Iris pigment epithelial cell (primary cell): Measurements from ENCODE around the gene RGS7.
A peak's percentile ranks its signal among the peaks of the same experiment; 100 is the strongest.
"Not testable (repeated sequence)": the region's sequence is repeated elsewhere in the genome, so short reads cannot be mapped to it uniquely, and the experiment has no call there.

Experiments
- DNase-seq: peaks from one replicate; pipeline ENCODE4 v3.0.0-alpha.2; 2011; ENCODE audit warnings: low read depth

The RGS7 gene

DNA sequence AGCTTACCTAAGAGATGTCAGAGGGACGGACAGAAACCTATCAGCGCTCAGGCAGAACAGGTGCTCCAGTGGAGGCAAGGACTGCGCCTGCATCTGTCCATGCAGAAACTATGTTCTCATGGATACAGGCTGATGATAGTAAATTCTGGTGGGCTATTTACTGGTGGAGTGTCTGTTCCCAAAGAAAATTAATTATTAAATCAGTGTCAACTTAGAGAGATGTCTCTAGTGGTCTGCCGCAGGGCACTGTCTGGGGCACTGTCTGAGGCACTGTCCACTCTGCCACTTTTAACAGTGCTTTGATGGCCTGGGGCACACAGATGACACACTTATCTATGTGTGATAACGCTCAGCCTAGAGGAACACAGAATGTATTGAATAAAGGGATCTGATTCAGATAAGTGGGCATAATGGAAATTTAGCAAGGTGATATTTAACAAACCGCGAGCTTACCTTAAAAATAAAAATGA lies 148.1 kb downstream of the RGS7 start:
- DNase-seq, result no peak

GRCh38 chr1:241203817-241204216 lies 153.2 kb downstream of the RGS7 start:
- DNase-seq, result no peak

DNA sequence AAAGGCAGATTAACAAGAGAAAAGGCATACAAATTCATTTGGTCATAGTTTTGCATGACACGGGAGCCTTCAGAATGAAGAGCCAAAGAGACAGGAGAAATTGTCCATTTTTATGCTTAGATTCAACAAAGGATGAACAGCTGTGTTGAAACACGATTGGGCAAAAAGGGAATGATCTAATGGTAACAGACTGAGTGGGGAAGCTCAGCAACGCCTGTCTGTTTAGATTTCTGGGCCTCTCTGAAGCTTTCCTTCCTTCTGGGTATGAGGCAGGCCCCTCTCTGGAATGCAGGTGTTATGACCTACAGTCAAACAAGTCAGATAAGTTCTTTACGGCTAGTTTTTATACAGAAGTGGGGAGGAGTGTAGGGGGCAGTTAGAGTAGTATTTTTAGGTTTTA lies 154.6 kb downstream of the RGS7 start:
- DNase-seq, result no peak

DNA sequence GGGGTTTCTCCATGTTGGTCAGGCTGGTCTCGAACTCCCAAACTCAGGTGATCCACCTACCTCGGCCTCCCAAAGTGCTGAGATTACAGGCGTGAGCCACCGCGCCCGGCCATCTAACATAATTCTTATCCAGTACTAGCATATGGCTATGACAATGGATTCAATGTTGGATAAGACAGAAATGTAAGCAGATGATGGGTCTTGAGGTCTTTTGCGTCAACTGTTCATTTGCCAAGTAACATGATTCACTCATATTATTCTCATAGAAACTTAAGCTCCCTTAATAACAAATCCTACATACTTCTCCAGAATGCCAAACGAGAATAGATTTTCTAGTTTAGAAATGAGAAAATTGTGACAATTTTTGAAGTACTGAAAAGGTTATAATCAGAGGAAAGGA lies 170.3 kb downstream of the RGS7 start:
- no peak for DNase-seq

GRCh38 chr1:241181971-241182370 lies 175.0 kb downstream of the RGS7 start:
- DNase-seq, result no peak

- no peak for DNase-seq
These were observed 175.5 kb downstream of the RGS7 start for GRCh38 chr1:241181471-241181870.

- DNase-seq, result no peak
These were observed 176.4 kb downstream of the RGS7 start for GRCh38 chr1:241180569-241180968.

- no peak for DNase-seq
These were observed 179.3 kb downstream of the RGS7 start for GRCh38 chr1:241177660-241178059.

DNA sequence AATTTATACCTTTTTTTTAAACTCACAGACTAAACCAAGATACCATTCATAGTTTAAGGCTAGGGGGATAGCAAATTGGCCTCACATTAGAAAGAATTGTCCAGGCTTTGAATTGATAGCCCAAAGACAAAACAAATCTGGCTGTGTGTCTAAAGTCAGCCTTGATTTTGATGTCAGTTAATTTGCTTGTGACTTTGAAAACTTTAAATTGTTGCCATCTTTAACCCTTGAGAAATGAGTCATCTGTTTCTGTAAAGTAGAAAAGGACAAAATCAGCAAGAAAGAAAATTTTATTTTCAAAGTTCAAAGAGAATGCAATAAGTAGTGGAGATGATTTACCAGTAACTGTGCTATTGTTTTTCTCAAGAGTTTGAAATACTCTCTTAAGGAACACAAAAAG lies 184.5 kb downstream of the RGS7 start:
- DNase-seq, result no peak

DNA sequence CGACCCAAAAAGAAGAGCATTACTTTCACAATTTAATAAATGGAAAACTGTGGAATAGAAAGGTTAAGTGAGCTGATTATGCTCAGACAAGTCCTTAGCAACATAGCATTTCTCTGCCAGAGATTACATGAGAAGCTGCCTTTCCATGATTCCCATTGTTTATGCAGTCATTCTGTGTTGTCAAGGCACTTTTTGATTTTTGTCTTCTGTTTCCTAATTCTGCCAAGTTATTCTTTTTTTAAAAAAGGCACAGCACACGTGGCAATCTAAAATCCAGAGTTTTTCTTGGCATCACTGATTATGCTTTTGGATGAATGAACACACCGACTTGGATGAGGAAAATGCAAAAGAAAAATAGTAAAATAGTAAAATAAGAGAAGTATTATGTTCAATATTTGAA lies 185.0 kb downstream of the RGS7 start:
- DNase-seq, result no peak

DNA sequence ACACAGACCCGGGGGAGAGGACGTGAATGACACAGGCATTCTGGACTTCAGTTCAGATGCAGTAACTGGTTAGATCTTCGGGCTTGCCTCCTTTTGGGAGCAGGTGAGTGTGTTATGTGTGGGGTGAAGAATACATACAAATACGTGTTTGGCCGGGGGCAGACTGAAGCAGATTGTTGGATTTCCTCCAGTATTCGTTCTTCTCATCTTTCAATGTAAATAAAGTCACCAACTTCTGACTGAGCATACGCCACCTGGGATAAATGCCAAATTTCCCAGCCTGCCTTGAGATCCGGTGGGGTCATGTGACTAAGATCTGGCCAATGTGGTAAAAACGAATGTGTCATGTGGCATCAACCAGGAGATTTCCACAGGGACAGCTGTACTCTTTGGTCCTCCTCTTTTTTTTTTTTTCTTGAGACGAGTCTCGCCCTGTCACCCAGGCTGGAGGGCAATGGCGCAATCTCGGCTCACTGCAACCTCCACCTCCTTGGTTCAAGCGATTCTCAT lies 189.8 kb downstream of the RGS7 start:
- no peak for DNase-seq

DNA sequence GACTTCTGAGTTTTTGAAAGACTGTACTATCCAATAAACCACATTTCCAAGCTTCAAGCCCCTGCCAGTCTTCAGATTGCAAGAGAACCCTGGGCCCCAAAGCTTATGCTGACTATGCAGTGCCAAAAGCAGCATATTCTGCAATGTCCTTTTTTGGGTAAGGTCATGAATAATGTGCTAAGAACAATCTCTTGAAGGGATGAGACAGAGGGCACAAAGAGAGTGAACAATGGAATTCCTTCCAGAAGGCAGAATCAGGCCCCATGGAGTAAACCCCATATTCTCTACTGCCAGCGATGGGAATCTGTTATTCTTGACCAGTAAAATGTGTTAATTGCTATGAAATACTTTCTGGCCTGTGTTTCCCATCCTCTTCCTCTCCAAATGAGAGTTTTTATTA lies 190.4 kb downstream of the RGS7 start:
- DNase-seq, result no peak

- DNase-seq, result not testable (repeated sequence)
These were observed 191.7 kb downstream of the RGS7 start for GRCh38 chr1:241165256-241165655.

DNA sequence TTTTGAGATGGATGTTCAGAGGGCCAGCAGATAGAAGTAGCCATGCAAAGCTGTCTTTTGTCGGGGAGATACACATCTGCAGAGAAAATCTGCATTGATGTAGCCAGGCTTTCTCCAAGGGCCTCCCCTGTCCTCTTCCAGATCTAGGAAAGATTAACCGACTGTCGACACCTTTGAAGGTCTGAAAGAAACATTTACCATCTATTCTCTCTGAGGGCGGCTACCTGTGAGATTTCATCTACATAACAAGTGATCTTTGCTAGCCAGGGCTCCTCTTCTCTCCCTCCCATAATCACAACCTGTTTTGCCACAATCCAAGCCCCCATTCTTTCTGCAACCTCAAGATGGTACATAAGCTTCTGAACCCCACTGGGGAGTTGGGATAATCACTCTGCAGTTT lies 193.6 kb downstream of the RGS7 start:
- DNase-seq, result no peak

- DNase-seq, result no peak
These were observed 195.8 kb downstream of the RGS7 start for GRCh38 chr1:241161188-241161689.

DNA sequence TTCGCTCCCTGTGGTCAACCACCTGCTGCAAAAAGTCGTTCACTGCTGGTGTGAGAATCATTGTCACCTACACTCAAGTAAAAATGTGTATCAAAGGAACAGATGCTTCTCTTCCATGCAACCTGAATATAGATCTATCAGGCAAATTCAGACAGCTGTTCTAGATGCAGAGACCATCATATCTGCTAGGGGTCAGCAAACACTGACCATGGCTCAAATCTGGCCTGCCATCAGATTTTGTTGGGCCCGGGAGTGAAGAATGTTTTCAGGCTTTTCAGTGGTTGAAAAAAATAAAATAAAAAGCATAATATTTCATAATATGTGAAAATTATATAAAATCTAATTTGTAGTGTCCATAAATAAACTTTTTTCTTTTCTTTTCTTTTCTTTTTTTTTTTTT lies 199.6 kb downstream of the RGS7 start:
- DNase-seq, result no peak

DNA sequence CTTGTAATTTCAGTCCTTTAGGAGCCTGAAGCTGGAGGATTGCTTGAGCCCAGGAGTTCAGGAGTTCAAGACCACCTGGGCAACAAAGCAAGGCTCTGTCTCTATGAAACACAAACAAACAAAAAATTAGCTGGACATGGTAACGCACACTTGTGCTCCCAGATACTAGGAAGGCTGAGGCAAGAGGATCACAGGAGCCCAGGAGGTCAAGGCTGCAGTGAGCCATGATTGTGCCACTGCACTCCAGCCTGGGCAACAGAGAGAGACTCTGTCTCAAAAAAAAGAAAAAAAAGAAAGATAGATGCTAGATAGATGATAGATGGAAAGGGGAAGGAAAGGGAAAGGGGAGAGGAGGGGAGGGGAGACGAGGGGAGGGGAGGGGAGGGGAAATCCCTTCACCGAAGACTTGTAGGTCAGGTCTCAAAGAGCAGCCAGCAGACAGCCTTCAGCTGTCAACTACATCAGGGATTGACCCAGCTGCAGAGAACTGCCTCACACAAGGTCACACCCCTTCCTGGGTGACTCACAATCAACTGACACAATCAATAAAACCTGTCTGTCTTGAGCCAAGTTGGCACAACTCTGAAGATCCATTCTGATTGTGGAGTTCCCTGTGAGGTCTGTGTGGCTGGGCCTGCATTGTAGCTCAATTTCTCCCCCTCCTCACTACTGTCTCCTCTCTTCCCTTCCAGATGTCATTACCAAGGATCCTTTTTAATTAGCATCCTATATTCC lies 200.6 kb downstream of the RGS7 start:
- peak; percentile 49 for DNase-seq

GRCh38 chr1:241145881-241146280 lies 211.1 kb downstream of the RGS7 start:
- DNase-seq, result no peak

DNA sequence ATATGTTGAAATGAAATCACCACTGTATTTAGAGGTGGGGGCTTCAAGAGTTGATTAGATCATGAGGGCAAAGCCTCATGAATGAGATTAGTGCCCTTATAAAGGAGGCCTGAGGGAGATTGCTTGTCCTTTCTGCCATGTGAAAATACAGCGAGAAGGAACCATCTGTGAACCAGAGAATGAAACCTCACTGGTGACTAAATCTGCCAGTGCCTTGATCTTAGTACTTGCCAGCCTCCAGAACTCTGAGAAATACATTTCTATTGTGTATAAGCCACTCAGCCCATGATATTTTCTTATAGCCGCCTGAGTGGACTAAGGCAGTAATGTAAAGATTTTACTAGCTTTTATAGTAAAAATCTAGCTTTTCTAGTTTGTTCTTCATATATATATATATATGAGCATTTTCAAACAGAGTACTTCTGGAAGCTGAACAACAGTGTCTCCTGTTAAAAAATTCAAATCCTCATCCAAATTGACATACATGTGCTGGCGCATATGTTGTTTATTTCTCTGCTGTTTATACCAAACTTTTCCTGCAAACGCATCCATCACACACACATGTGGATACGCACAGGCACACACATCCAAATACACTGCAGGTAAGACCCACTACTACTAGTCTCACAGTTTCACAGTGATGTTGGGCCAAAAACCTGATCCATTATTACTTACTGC lies 213.1 kb downstream of the RGS7 start:
- no peak for DNase-seq

GRCh38 chr1:241142493-241142892 lies 214.5 kb downstream of the RGS7 start:
- DNase-seq, result no peak

DNA sequence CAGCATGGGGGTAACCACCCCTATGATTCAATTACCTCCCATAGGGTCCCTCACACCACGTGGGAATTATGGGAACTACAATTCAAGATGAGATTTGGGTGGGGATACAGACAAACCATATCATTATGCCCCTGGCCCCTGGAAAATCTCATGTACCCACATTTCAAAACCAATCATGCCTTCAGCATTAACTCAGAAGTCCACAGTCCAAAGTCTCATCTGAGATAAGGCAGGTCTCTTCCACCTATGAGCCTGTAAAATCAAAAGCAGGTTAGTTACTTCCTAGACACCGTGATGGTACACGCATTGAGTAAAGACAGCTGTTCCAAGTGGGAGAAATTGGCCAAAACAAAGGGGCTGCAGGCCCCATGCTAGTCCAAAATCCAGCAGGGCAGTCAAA lies 215.4 kb downstream of the RGS7 start:
- not testable (repeated sequence) for DNase-seq

- no peak for DNase-seq
These were observed 216.3 kb downstream of the RGS7 start for GRCh38 chr1:241140670-241141069.

DNA sequence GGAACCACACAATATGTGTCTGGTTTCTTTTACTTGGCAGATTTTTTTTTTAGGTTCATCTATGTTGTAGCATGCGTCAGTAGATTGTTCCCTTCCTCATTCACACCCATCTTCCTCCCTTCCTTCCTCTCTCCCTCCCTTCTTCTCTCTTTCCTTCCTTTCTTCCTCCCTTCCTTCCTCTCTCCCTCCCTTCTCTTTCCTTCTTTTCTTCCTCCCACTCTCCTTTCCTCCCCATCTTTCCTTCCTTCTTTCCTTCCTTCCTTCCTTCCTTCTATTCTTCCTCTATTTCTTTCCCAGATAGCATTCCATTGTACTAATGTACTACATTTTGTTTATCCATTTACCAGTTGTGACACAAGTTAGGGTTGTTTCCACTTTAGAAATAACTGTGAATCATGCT lies 218.0 kb downstream of the RGS7 start:
- no peak for DNase-seq
